Heart right ventricle (tissue), 16 donors: ENCODE measurements around the gene DCTN2. TPM values are rescaled to one million over a fixed set of nuclear protein-coding genes. Genes with fewer than 3 reads are reported as not detected.
"Not testable (repeated sequence)": the region's sequence is repeated elsewhere in the genome, so short reads cannot be mapped to it uniquely, and the experiment has no call there.

Experiments
- ATAC-seq, 8 donors: fragments of 200-7000 bp; cut with Tn5 transposase; one replicate each; pipeline ENCODE4 v1.9.1; 2020; ENCODE audit warnings: mild to moderate bottlenecking in 8 of 8, moderate library complexity in 8 of 8, moderate number of reproducible peaks in 1 of 8
- DNase-seq, 2 donors: peaks; one replicate each; pipeline ENCODE4 v3.0.0-alpha.2; 2020
- H3K27ac ChIP-seq, 10 donors: fragments of 200-600 bp; sonication (generic) in 2 of 10; one replicate each; pipeline versions ENCODE4 v1.5.0 to v1.8.0; 2020 to 2022; ENCODE audit warnings: mild to moderate bottlenecking in 3 of 10
- H3K27me3 ChIP-seq, 7 donors: fragments of 200-600 bp; one replicate each; pipeline ENCODE4 v1.8.0; 2021 to 2022; ENCODE audit warnings: mild to moderate bottlenecking in 2 of 7
- H3K36me3 ChIP-seq, 9 donors: fragments of 200-600 bp; sonication (generic) in 1 of 9; one replicate each; pipeline versions ENCODE4 v1.5.0 to v1.8.0; 2020 to 2022; ENCODE audit warnings: mild to moderate bottlenecking in 2 of 9
- H3K4me1 ChIP-seq, 9 donors: fragments of 200-600 bp; sonication (generic) in 1 of 9; one replicate each; pipeline versions ENCODE4 v1.5.0 to v1.8.0; 2020 to 2022; ENCODE audit warnings: mild to moderate bottlenecking in 4 of 9
- H3K4me3 ChIP-seq, 10 donors: fragments of 200-600 bp; sonication (generic) in 2 of 10; one replicate each; pipeline versions ENCODE4 v1.5.0 to v1.8.0; 2020 to 2022; ENCODE audit warnings: mild to moderate bottlenecking in 7 of 10, moderate library complexity in 2 of 10
- H3K9me3 ChIP-seq, 11 donors: fragments of 200-600 bp in 10 of 11; sonication (generic) in 2 of 11; one replicate each; pipeline versions ENCODE4 v1.5.0 to v1.8.0; 2013 to 2022; ENCODE audit warnings: mild to moderate bottlenecking in 2 of 11, control low read depth in 1 of 11, moderate library complexity in 1 of 11
- WGBS, 2 donors: extraction: QIAGEN DNeasy Blood & Tissue Kit; methylation state at CpG; one replicate each; pipeline ENCODE4 v1.1.7; 2013; ENCODE audit warnings: inconsistent platforms in 1 of 2; 5-methylcytosine and 5-hydroxymethylcytosine counted together
- intact Hi-C, 10 donors: fragments of 100-400 bp; cut with DNase I; formaldehyde crosslinking; loops; one replicate each; pipeline versions ENCODE4 v1.11.1 to v1.14.2; 2022
- polyA plus RNA-seq, 2 donors: library from polyadenylated mRNA; stranded (reverse); fragments of 200-250 nt; gene quantifications; one replicate each; pipeline ENCODE4 v1.2.3, GENCODE V29; 2013
- total RNA-seq, 10 donors: library from RNA; stranded (reverse); fragmentation: NEBNext Ultra II Directional in 3 of 10; extraction: Animal tissue kit (Norgen Biotek cat#: 25700) in 3 of 10; gene quantifications; one replicate each; pipeline versions ENCODE4 v1.2.1 to v1.2.4, GENCODE V29; 2021 to 2023
- TF ChIP-seq, protein P1 (sequence below), 9 donors: fragments of 200-600 bp; sonication (generic) in 2 of 9; IDR thresholded peaks; one replicate each; pipeline versions ENCODE4 v1.5.0 to v1.8.0; 2021 to 2022; ENCODE audit warnings: antibody characterized with exemption in 9 of 9, mild to moderate bottlenecking in 5 of 9, moderate library complexity in 1 of 9
- donor health status: Arrhythmogenic right ventricular cardiomyopathy.
- donor health status: ischemic (EF 13 %, LVEDD 7.1; RV severe dilation, severe dysfunction).
- donor health status: healthy with polysubstance abuse.
- donor health status: DM: no; HTN: yes; CAD: no.
- donor health status: DM: no; HTN: no; CAD: no.
- donor health status: ischemic (EF 25% LVEDD 6.9; RV normal size, moderate dysfunction).
- donor health status: ischemic (EF 25% LVEDD 5.7; RV mildly dilated, moderate dysfunction).
- donor health status: healthy.
- donor health status: DM: yes; HTN: yes; CAD: no.
- donor health status: Ischemic cardiomyopathy.
- donor health status: ischemic (EF 35%, LVEDD 5.7; RV mildly dilated, moderate dysfunction).
- donor health status: nonischemic (EF 11% LVEDD 7.7; RV severe dilation, severe dysfunction).
- donor health status: DM: yes; HTN: yes; CAD: no.
- donor health status: PGD.
- donor health status: ischemic (EF 29% LVEDD 5.4; RV normal size, mild dysfunction).
- donor health status: nonischemic (EF 23%, LVEDD 6.1; RV moderate dilation, normal function).

The DCTN2 gene
- total and polyA plus RNA-seq, 12 donors = 45.9 to 174 (median 101) TPM

- TF ChIP-seq, protein P1, sequence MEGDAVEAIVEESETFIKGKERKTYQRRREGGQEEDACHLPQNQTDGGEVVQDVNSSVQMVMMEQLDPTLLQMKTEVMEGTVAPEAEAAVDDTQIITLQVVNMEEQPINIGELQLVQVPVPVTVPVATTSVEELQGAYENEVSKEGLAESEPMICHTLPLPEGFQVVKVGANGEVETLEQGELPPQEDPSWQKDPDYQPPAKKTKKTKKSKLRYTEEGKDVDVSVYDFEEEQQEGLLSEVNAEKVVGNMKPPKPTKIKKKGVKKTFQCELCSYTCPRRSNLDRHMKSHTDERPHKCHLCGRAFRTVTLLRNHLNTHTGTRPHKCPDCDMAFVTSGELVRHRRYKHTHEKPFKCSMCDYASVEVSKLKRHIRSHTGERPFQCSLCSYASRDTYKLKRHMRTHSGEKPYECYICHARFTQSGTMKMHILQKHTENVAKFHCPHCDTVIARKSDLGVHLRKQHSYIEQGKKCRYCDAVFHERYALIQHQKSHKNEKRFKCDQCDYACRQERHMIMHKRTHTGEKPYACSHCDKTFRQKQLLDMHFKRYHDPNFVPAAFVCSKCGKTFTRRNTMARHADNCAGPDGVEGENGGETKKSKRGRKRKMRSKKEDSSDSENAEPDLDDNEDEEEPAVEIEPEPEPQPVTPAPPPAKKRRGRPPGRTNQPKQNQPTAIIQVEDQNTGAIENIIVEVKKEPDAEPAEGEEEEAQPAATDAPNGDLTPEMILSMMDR (IDR thresholded peaks at IDR 0.05) = no peak
- Histone ChIP-seq H3K27me3 (no peaks in the 10 kb centered on the region), H3K4me3 (peak overlapping the region; percentile 26 to 98 (median 88)), H3K4me1 (peaks cover 15 to 70% (median 52%) of the 10 kb centered on the region in 9 donors), H3K27ac (peak overlapping the region in 9 of 10 donors; percentile 90 to 100 (median 99)), H3K36me3 (peaks cover 0 to 53% (median 42%) of the 10 kb centered on the region in 9 donors), H3K9me3 (no peaks in the 10 kb centered on the region)
- 41 to 53% methylated on average over 8 of the region's 8 CpGs for WGBS, 2 donors
- ATAC-seq (no peak), DNase-seq (no peak)
- intact Hi-C loops = loop anchor here in 1 of 10 donors (5.0 kb wide), 1 partner anchor 231 kb away; no protein-coding TSS in a partner anchor
Observed at GRCh38 chr12:57518176-57518919, 28.6 kb downstream of the DCTN2 start.

GRCh38 chr12:57517718-57518117 lies 29.3 kb downstream of the DCTN2 start:
- H3K27ac ChIP-seq = peak overlapping the region in 9 of 10 donors; percentile 7 to 100 (median 99)
- H3K4me3 ChIP-seq = peak overlapping the region in 7 of 10 donors; percentile 70 to 98 (median 93)
- H3K4me1 ChIP-seq = peaks cover 15 to 68% (median 51%) of the 10 kb centered on the region in 9 donors
- DNase-seq, H3K27me3 ChIP-seq, ATAC-seq, H3K9me3 ChIP-seq: not testable (repeated sequence)
- intact Hi-C loops = loop anchor here in 1 of 10 donors (5.0 kb wide), 1 partner anchor 230 kb away; no protein-coding TSS in a partner anchor
- 79 to 80% methylated on average over 10 of the region's 10 CpGs for WGBS, 2 donors
- peaks cover 0 to 60% (median 47%) of the 10 kb centered on the region in 9 donors for H3K36me3 ChIP-seq

GRCh38 chr12:57517187-57517586 lies 29.8 kb downstream of the DCTN2 start:
- H3K27ac ChIP-seq = peak overlapping the region in 9 of 10 donors; percentile 7 to 100 (median 99)
- H3K36me3 ChIP-seq = peaks cover 0 to 65% (median 53%) of the 10 kb centered on the region in 9 donors
- no peaks in the 10 kb centered on the region for H3K27me3 ChIP-seq
- no peaks in the 10 kb centered on the region for H3K9me3 ChIP-seq
- peaks cover 15 to 67% (median 50%) of the 10 kb centered on the region in 9 donors for H3K4me1 ChIP-seq
- WGBS, 2 donors = 37 to 57% methylated on average over 1 of the region's 1 CpG
- TF ChIP-seq, protein P1 (IDR thresholded peaks at IDR 0.05) = no peak
- ATAC-seq (no peak), DNase-seq (no peak)
- intact Hi-C loops = loop anchor here in 1 of 10 donors (5.0 kb wide), 1 partner anchor 230 kb away; no protein-coding TSS in a partner anchor
- H3K4me3 ChIP-seq = peak overlapping the region in 3 of 10 donors; percentile 70 to 98 (median 86)

- ATAC-seq (no peak), DNase-seq (no peak)
- TF ChIP-seq, protein P1 (IDR thresholded peaks at IDR 0.05) = no peak
- intact Hi-C loops = loop anchor here in 1 of 10 donors (5.0 kb wide), 1 partner anchor 229 kb away; no protein-coding TSS in a partner anchor
- peaks cover 14 to 62% (median 45%) of the 10 kb centered on the region in 9 donors for H3K4me1 ChIP-seq
- no peak overlapping the region for H3K4me3 ChIP-seq
- H3K36me3 ChIP-seq = peaks cover 0 to 70% (median 58%) of the 10 kb centered on the region in 9 donors
- no peaks in the 10 kb centered on the region for H3K9me3 ChIP-seq
- H3K27me3 ChIP-seq = no peaks in the 10 kb centered on the region
- H3K27ac ChIP-seq = peak overlapping the region in 8 of 10 donors; percentile 56 to 100 (median 99)
- WGBS, 2 donors = 81 to 86% methylated on average over 11 of the region's 11 CpGs
Observed at GRCh38 chr12:57516617-57517153, 30.3 kb downstream of the DCTN2 start.
